Heart left ventricle (tissue), 16 donors: ENCODE measurements around the gene NHLRC4. TPM values are rescaled to one million over a fixed set of nuclear protein-coding genes. Genes with fewer than 3 reads are reported as not detected.

Experiments
- ATAC-seq, 4 donors: fragments of 200-7000 bp; cut with Tn5 transposase; one replicate each; pipeline ENCODE4 v1.9.1; 2020 to 2022; ENCODE audit warnings: moderate library complexity in 4 of 4, mild to moderate bottlenecking in 3 of 4, moderate number of reproducible peaks in 1 of 4
- DNase-seq, 5 donors: peaks; one replicate each; pipeline ENCODE4 v3.0.0-alpha.2; 2020
- H3K27ac ChIP-seq, 12 donors: fragments of 200-600 bp; sonication (generic) in 4 of 12; one replicate each; pipeline versions ENCODE4 v1.5.0 to v1.8.0; 2016 to 2022; ENCODE audit warnings: mild to moderate bottlenecking in 2 of 12
- H3K27me3 ChIP-seq, 9 donors: fragments of 200-600 bp; sonication (generic) in 2 of 9; one replicate each; pipeline versions ENCODE4 v1.5.1 to v1.8.0; 2016 to 2022; ENCODE audit warnings: mild to moderate bottlenecking in 3 of 9
- H3K36me3 ChIP-seq, 9 donors: fragments of 200-600 bp; sonication (generic) in 2 of 9; one replicate each; pipeline versions ENCODE4 v1.5.0 to v1.8.0; 2018 to 2022; ENCODE audit warnings: mild to moderate bottlenecking in 2 of 9
- H3K4me1 ChIP-seq, 12 donors: fragments of 200-600 bp; sonication (generic) in 4 of 12; one replicate each; pipeline versions ENCODE4 v1.5.0 to v1.8.0; 2016 to 2022; ENCODE audit warnings: mild to moderate bottlenecking in 3 of 12
- H3K4me3 ChIP-seq, 12 donors: fragments of 200-600 bp; sonication (generic) in 4 of 12; one replicate each; pipeline versions ENCODE4 v1.5.0 to v1.8.0; 2017 to 2022; ENCODE audit warnings: mild to moderate bottlenecking in 9 of 12, moderate library complexity in 4 of 12
- H3K9me3 ChIP-seq, 12 donors: fragments of 200-600 bp; sonication (generic) in 4 of 12; one replicate each; pipeline versions ENCODE4 v1.5.0 to v1.8.0; 2016 to 2022; ENCODE audit warnings: mild to moderate bottlenecking in 1 of 12
- CTCF ChIP-seq, 12 donors: fragments of 200-600 bp; sonication (generic) in 4 of 12; IDR thresholded peaks; one replicate each; pipeline versions ENCODE4 v1.5.0 to v1.8.0; 2018 to 2022; ENCODE audit warnings: antibody characterized with exemption in 12 of 12, mild to moderate bottlenecking in 5 of 12
- POLR2A ChIP-seq, 2 donors: fragments of 450-650 bp; IDR thresholded peaks; one replicate each; pipeline ENCODE4 v1.6.1; 2017; ENCODE audit warnings: antibody characterized with exemption in 2 of 2, mild to moderate bottlenecking in 2 of 2, moderate library complexity in 2 of 2
- WGBS, 4 donors: extraction: QIAGEN DNeasy Blood & Tissue Kit in 2 of 4; methylation state at CpG; one replicate each; pipeline versions ENCODE4 v1.1.5 to v1.1.7; 2013 to 2018; 5-methylcytosine and 5-hydroxymethylcytosine counted together
- intact Hi-C, 10 donors: fragments of 100-400 bp; cut with DNase I; formaldehyde crosslinking; loops; one replicate each; pipeline versions ENCODE4 v1.11.1 to v1.14.2; 2022
- polyA plus RNA-seq, 2 donors: library from polyadenylated mRNA; stranded (reverse); fragments of 200-250 nt; gene quantifications; one replicate each; pipeline ENCODE4 v1.2.3, GENCODE V29; 2013
- total RNA-seq, 9 donors: library from RNA; depleted of rRNA in 2 of 9; stranded (reverse); fragments of >200 nt in 2 of 9; fragmentation: NEBNext Ultra II Directional in 3 of 9; extraction: Animal tissue kit (Norgen Biotek cat#: 25700) in 3 of 9; gene quantifications; one replicate each; pipeline versions ENCODE4 v1.1.0 to v1.2.4, GENCODE V29; 2016 to 2023
- donor health status: ischemic (EF 13 %, LVEDD 7.1; RV severe dilation, severe dysfunction).
- donor health status: healthy with polysubstance abuse.
- donor health status: DM: no; HTN: yes; CAD: no.
- donor health status: DM: no; HTN: no; CAD: no.
- donor health status: ischemic (EF 25% LVEDD 6.9; RV normal size, moderate dysfunction).
- donor health status: ischemic (EF 25% LVEDD 5.7; RV mildly dilated, moderate dysfunction).
- donor health status: healthy.
- donor health status: DM: yes; HTN: yes; CAD: no.
- donor health status: ischemic (EF 35%, LVEDD 5.7; RV mildly dilated, moderate dysfunction).
- donor health status: nonischemic (EF 11% LVEDD 7.7; RV severe dilation, severe dysfunction).
- donor health status: DM: yes; HTN: yes; CAD: no.
- donor health status: PGD.
- donor health status: ischemic (EF 29% LVEDD 5.4; RV normal size, mild dysfunction).
- donor health status: nonischemic (EF 23%, LVEDD 6.1; RV moderate dilation, normal function).

Gene NHLRC4
- total and polyA plus RNA-seq, 11 donors = 0.23 to 0.86 (median 0.48) TPM; not detected in 1

- Histone ChIP-seq H3K27me3 (no peaks in the 10 kb centered on the region), H3K9me3 (no peaks in the 10 kb centered on the region), H3K27ac (peak overlapping the region in 11 of 12 donors; percentile 71 to 87 (median 79)), H3K36me3 (peaks cover 0 to 8% (median 0%) of the 10 kb centered on the region in 9 donors), H3K4me3 (peak overlapping the region; percentile 68 to 94 (median 90)), H3K4me1 (peaks cover 5 to 62% (median 34%) of the 10 kb centered on the region in 12 donors)
- intact Hi-C loops = loop anchor here in 4 of 10 donors (1.0 to 5.0 kb wide), 4 partner anchors 37 to 62 kb away; partner anchors contain the start of gene METTL26 (in 2 of the 4)
- ATAC-seq (no peak), DNase-seq (peak in 1 of 5 donors; percentile 68)
- TF ChIP-seq CTCF (IDR thresholded peaks at IDR 0.05) (peak in 1 of 12 donors; percentile 4), POLR2A (IDR thresholded peaks at IDR 0.05) (no peak)
- 0 to 1% (median 0%) methylated on average over 1 to 71 of the region's 71 CpGs for WGBS, 4 donors
Observed at GRCh38 chr16:590188-590814, 23.5 kb downstream of the NHLRC4 start.

GRCh38 chr16:590815-591200 is 24.0 kb downstream of the NHLRC4 start:
- intact Hi-C loops = loop anchor here in 4 of 10 donors (1.0 to 5.0 kb wide), 4 partner anchors 36 to 62 kb away; partner anchors contain the start of gene METTL26 (in 2 of the 4)
- H3K4me1 ChIP-seq = peaks cover 5 to 59% (median 31%) of the 10 kb centered on the region in 12 donors
- WGBS, 4 donors = 43 to 57% (median 47%) methylated on average over 10 of the region's 10 CpGs

GRCh38 chr16:591231-591630 is 24.4 kb downstream of the NHLRC4 start:
- H3K4me3 ChIP-seq = peak overlapping the region in 3 of 12 donors; percentile 12 to 91 (median 90)

More at GRCh38 chr16:590815-591200, 24.0 kb downstream of the NHLRC4 start:
- TF ChIP-seq CTCF (IDR thresholded peaks at IDR 0.05) (no peak), POLR2A (IDR thresholded peaks at IDR 0.05) (no peak)
- Histone ChIP-seq H3K27ac (peak overlapping the region in 4 of 12 donors; percentile 78 to 87 (median 84)), H3K9me3 (no peaks in the 10 kb centered on the region), H3K27me3 (no peaks in the 10 kb centered on the region), H3K4me3 (peak overlapping the region; percentile 68 to 94 (median 90)), H3K36me3 (peaks cover 0 to 8% (median 0%) of the 10 kb centered on the region in 9 donors)
- ATAC-seq (no peak), DNase-seq (no peak)

More at GRCh38 chr16:591231-591630, 24.4 kb downstream of the NHLRC4 start:
- DNase-seq (no peak), ATAC-seq (no peak)
- WGBS, 4 donors = 77 to 89% (median 82%) methylated on average over 8 of the region's 8 CpGs
- H3K9me3 ChIP-seq = no peaks in the 10 kb centered on the region
- H3K27ac ChIP-seq = no peak overlapping the region
- H3K36me3 ChIP-seq = peaks cover 0 to 8% (median 0%) of the 10 kb centered on the region in 9 donors
- H3K4me1 ChIP-seq = peaks cover 5 to 57% (median 31%) of the 10 kb centered on the region in 12 donors
- intact Hi-C loops = loop anchor here in 4 of 10 donors (2.0 to 5.0 kb wide), 3 partner anchors 36 to 62 kb away; partner anchors contain the start of gene METTL26 (in 1 of the 4)
- H3K27me3 ChIP-seq = no peaks in the 10 kb centered on the region
- TF ChIP-seq POLR2A (IDR thresholded peaks at IDR 0.05) = no peak
- no peak for TF ChIP-seq CTCF (IDR thresholded peaks at IDR 0.05)
